Ascending aorta (tissue), 2 donors: ENCODE measurements around the gene ZNF716. TPM values are rescaled to one million over a fixed set of nuclear protein-coding genes. Genes with fewer than 3 reads are reported as not detected.
"Not testable (repeated sequence)": the region's sequence is repeated elsewhere in the genome, so short reads cannot be mapped to it uniquely, and the experiment has no call there.

Experiments
- DNase-seq, 2 donors: peaks; one replicate each; pipeline ENCODE4 v3.0.0-alpha.2; 2019; ENCODE audit warnings: low spot score in 2 of 2
- H3K27ac ChIP-seq, 2 donors: fragments of 200-600 bp; sonication (generic); one replicate each; pipeline ENCODE4 v1.5.1; 2016 to 2017; ENCODE audit warnings: mild to moderate bottlenecking in 1 of 2
- H3K27me3 ChIP-seq: fragments of 200-600 bp; sonication (generic); one replicate; pipeline ENCODE4 v1.5.1; 2017
- H3K36me3 ChIP-seq, 2 donors: fragments of 200-600 bp; sonication (generic); one replicate each; pipeline ENCODE4 v1.5.1; 2016
- H3K4me1 ChIP-seq, 2 donors: fragments of 200-600 bp; sonication (generic); one replicate each; pipeline ENCODE4 v1.5.1; 2016 to 2017; ENCODE audit warnings: mild to moderate bottlenecking in 1 of 2
- H3K4me3 ChIP-seq, 2 donors: fragments of 200-600 bp; sonication (generic); one replicate each; pipeline ENCODE4 v1.5.1; 2016 to 2017; ENCODE audit warnings: mild to moderate bottlenecking in 1 of 2
- H3K9me3 ChIP-seq, 2 donors: fragments of 200-600 bp; sonication (generic); one replicate each; pipeline ENCODE4 v1.5.1; 2016
- intact Hi-C: fragments of 100-400 bp; cut with DNase I; formaldehyde crosslinking; loops from one replicate; pipeline ENCODE4 v1.15.1; 2023
- total RNA-seq: library from RNA; depleted of rRNA; stranded (reverse); fragments of >200 nt; gene quantifications from one replicate; pipeline ENCODE4 v1.1.0, GENCODE V29; 2016
- TF ChIP-seq, protein P1 (sequence below), 3 experiments: fragments of 200-600 bp in 2 of 3; fragments of 450-650 bp in 1 of 3; sonication (generic) in 2 of 3; IDR thresholded peaks; one replicate each; pipeline ENCODE4 v1.5.1; 2016 to 2019; ENCODE audit warnings: antibody characterized with exemption in 3 of 3, mild to moderate bottlenecking in 1 of 3, moderate library complexity in 1 of 3

ZNF716 gene
- total RNA-seq, 1 donor from 2014 or later: not detected

GRCh38 chr7:57487957-57488356 lies 38.0 kb downstream of the ZNF716 start:
- H3K4me3 ChIP-seq: no peak overlapping the region
- H3K27me3 ChIP-seq: no peaks in the 10 kb centered on the region
- TF ChIP-seq, protein P1, sequence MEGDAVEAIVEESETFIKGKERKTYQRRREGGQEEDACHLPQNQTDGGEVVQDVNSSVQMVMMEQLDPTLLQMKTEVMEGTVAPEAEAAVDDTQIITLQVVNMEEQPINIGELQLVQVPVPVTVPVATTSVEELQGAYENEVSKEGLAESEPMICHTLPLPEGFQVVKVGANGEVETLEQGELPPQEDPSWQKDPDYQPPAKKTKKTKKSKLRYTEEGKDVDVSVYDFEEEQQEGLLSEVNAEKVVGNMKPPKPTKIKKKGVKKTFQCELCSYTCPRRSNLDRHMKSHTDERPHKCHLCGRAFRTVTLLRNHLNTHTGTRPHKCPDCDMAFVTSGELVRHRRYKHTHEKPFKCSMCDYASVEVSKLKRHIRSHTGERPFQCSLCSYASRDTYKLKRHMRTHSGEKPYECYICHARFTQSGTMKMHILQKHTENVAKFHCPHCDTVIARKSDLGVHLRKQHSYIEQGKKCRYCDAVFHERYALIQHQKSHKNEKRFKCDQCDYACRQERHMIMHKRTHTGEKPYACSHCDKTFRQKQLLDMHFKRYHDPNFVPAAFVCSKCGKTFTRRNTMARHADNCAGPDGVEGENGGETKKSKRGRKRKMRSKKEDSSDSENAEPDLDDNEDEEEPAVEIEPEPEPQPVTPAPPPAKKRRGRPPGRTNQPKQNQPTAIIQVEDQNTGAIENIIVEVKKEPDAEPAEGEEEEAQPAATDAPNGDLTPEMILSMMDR (IDR thresholded peaks at IDR 0.05): no peak
- no peak for DNase-seq
- intact Hi-C loops: no loop called here
- no peak overlapping the region for H3K27ac ChIP-seq
- H3K4me1 ChIP-seq: no peaks in the 10 kb centered on the region
- peaks cover 0 to 27% of the 10 kb centered on the region in 2 donors for H3K9me3 ChIP-seq
- no peaks in the 10 kb centered on the region for H3K36me3 ChIP-seq

GRCh38 chr7:57495111-57495510 lies 45.1 kb downstream of the ZNF716 start:
- intact Hi-C loops, H3K27ac ChIP-seq, H3K27me3 ChIP-seq, H3K9me3 ChIP-seq, DNase-seq, H3K4me3 ChIP-seq, H3K36me3 ChIP-seq, H3K4me1 ChIP-seq: not testable (repeated sequence)

- TF ChIP-seq, protein P1 (IDR thresholded peaks at IDR 0.05): no peak
- Histone ChIP-seq H3K27me3 (no peaks in the 10 kb centered on the region), H3K4me3 (no peak overlapping the region), H3K27ac (no peak overlapping the region), H3K9me3 (peaks cover 0 to 8% of the 10 kb centered on the region in 2 donors), H3K4me1 (no peaks in the 10 kb centered on the region), H3K36me3 (no peaks in the 10 kb centered on the region)
- DNase-seq: no peak
- intact Hi-C loops: no loop called here
Measured at GRCh38 chr7:57496395-57496794, 46.4 kb downstream of the ZNF716 start.

DNA sequence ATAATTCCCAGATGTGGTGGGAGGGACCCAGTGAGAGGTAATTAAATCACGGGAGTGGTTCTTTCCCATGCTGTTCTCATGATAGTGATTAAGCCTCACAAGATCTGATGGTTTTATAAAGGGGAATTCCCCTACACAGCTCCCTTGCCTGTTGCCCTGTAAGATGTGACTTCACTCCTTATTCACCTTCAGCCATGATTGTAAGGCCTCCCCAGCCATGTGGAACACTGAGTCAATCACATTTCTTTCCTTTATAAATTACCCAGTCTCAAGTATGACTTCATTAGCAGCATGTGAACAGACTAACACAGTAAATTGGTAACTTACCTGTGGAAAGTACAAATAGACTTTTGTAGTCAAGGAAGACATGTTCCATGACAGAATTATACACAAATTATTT lies 55.2 kb downstream of the ZNF716 start:
- H3K27me3 ChIP-seq: no peaks in the 10 kb centered on the region
- H3K4me3 ChIP-seq: no peak overlapping the region
- H3K4me1 ChIP-seq: no peaks in the 10 kb centered on the region
- TF ChIP-seq, protein P1 (IDR thresholded peaks at IDR 0.05): no peak
- no peak for DNase-seq
- H3K27ac ChIP-seq: no peak overlapping the region
- no peaks in the 10 kb centered on the region for H3K36me3 ChIP-seq
- H3K9me3 ChIP-seq: peaks cover 0 to 5% of the 10 kb centered on the region in 2 donors
- intact Hi-C loops: no loop called here
